ENCODE measurements around the gene MAP3K5. TPM values are rescaled to one million over a fixed set of nuclear protein-coding genes. Genes with fewer than 3 reads are reported as not detected.
"Not testable (repeated sequence)": the region's sequence is repeated elsewhere in the genome, so short reads cannot be mapped to it uniquely, and the experiment has no call there.

Gene MAP3K5
- total RNA-seq, 2 experiments from 2014 or later: 18.3 to 19.8 TPM

- no peak for DNase-seq
- H3K27ac Mint-ChIP-seq: no peak overlapping the region
- peaks cover 7% of the 10 kb centered on the region for H3K9me3 Mint-ChIP-seq
- no peak overlapping the region for H3K4me3 Mint-ChIP-seq
- H3K36me3 Mint-ChIP-seq: peaks cover 38% of the 10 kb centered on the region
- H3K4me1 Mint-ChIP-seq: peaks cover 34% of the 10 kb centered on the region
- POLR2A ChIA-PET: no interaction called here
- ATAC-seq (ENCODE audit: low read depth): no peak
- no peaks in the 10 kb centered on the region for H3K27me3 Mint-ChIP-seq
Measured at GRCh38 chr6:136717716-136717990, 74.6 kb downstream of the MAP3K5 start.

GRCh38 chr6:136716917-136717715, 75.2 kb downstream of the MAP3K5 start:
- ATAC-seq (ENCODE audit: low read depth) (no peak), DNase-seq (no peak)
- no peaks in the 10 kb centered on the region for H3K27me3 Mint-ChIP-seq
- H3K27ac Mint-ChIP-seq: no peak overlapping the region
- peaks cover 40% of the 10 kb centered on the region for H3K36me3 Mint-ChIP-seq
- H3K9me3 Mint-ChIP-seq: peaks cover 7% of the 10 kb centered on the region
- H3K4me1 Mint-ChIP-seq: peaks cover 34% of the 10 kb centered on the region
- H3K4me3 Mint-ChIP-seq: no peak overlapping the region
- POLR2A ChIA-PET: no interaction called here

- H3K27ac Mint-ChIP-seq; H3K4me1 Mint-ChIP-seq; H3K4me3 Mint-ChIP-seq; H3K27me3 Mint-ChIP-seq; POLR2A ChIA-PET; ATAC-seq (ENCODE audit: low read depth); DNase-seq; H3K9me3 Mint-ChIP-seq: not testable (repeated sequence)
- H3K36me3 Mint-ChIP-seq: peaks cover 29% of the 10 kb centered on the region
Measured at GRCh38 chr6:136712642-136713041, 79.6 kb downstream of the MAP3K5 start.

- H3K36me3 Mint-ChIP-seq: peaks cover 29% of the 10 kb centered on the region
- no peak for ATAC-seq (ENCODE audit: low read depth)
Measured at GRCh38 chr6:136711644-136712043, 80.6 kb downstream of the MAP3K5 start.

GRCh38 chr6:136710877-136711552, 81.3 kb downstream of the MAP3K5 start:
- ATAC-seq (ENCODE audit: low read depth): no peak
- Mint-ChIP-seq H3K4me3 (no peak overlapping the region), H3K36me3 (peaks cover 26% of the 10 kb centered on the region), H3K27me3 (no peaks in the 10 kb centered on the region), H3K9me3 (peaks cover 4% of the 10 kb centered on the region), H3K4me1 (no peaks in the 10 kb centered on the region), H3K27ac (no peak overlapping the region)
- POLR2A ChIA-PET: interaction anchor here (0.6 to 1.8 kb wide), 2 partner anchors 13 to 81 kb away, joined by 4 to 5 read pairs; partner anchors contain the start of gene MAP3K5
- DNase-seq: no peak

More at GRCh38 chr6:136711644-136712043, 80.6 kb downstream of the MAP3K5 start:
- no peaks in the 10 kb centered on the region for H3K27me3 Mint-ChIP-seq
- peaks cover 4% of the 10 kb centered on the region for H3K4me1 Mint-ChIP-seq
- no peak overlapping the region for H3K4me3 Mint-ChIP-seq
- POLR2A ChIA-PET: interaction anchor here (0.6 to 1.8 kb wide), 2 partner anchors 12 to 81 kb away, joined by 4 to 5 read pairs; partner anchors contain the start of gene MAP3K5
- peaks cover 4% of the 10 kb centered on the region for H3K9me3 Mint-ChIP-seq
- no peak overlapping the region for H3K27ac Mint-ChIP-seq
- no peak for DNase-seq

- DNase-seq (no peak), ATAC-seq (ENCODE audit: low read depth) (no peak)
- H3K4me3 Mint-ChIP-seq: no peak overlapping the region
- H3K27ac Mint-ChIP-seq: no peak overlapping the region
- H3K9me3 Mint-ChIP-seq: peaks cover 4% of the 10 kb centered on the region
- no peaks in the 10 kb centered on the region for H3K4me1 Mint-ChIP-seq
- no peaks in the 10 kb centered on the region for H3K27me3 Mint-ChIP-seq
- peaks cover 18% of the 10 kb centered on the region for H3K36me3 Mint-ChIP-seq
- POLR2A ChIA-PET: no interaction called here
Measured at GRCh38 chr6:136709429-136709828, 82.8 kb downstream of the MAP3K5 start.

GRCh38 chr6:136706430-136706829, 85.8 kb downstream of the MAP3K5 start:
- no peak for DNase-seq
- no peaks in the 10 kb centered on the region for H3K27me3 Mint-ChIP-seq
- POLR2A ChIA-PET: no interaction called here
- no peak for ATAC-seq (ENCODE audit: low read depth)
- no peak overlapping the region for H3K4me3 Mint-ChIP-seq
- H3K9me3 Mint-ChIP-seq: no peaks in the 10 kb centered on the region
- no peaks in the 10 kb centered on the region for H3K4me1 Mint-ChIP-seq
- H3K27ac Mint-ChIP-seq: no peak overlapping the region
- peaks cover 9% of the 10 kb centered on the region for H3K36me3 Mint-ChIP-seq

GRCh38 chr6:136703331-136703865, 88.9 kb downstream of the MAP3K5 start:
- ATAC-seq (ENCODE audit: low read depth) (no peak), DNase-seq (no peak)
- peaks cover 6% of the 10 kb centered on the region for H3K36me3 Mint-ChIP-seq
- no peak overlapping the region for H3K27ac Mint-ChIP-seq
- H3K4me3 Mint-ChIP-seq: no peak overlapping the region
- no peaks in the 10 kb centered on the region for H3K27me3 Mint-ChIP-seq
- no peaks in the 10 kb centered on the region for H3K9me3 Mint-ChIP-seq
- POLR2A ChIA-PET: no interaction called here
- H3K4me1 Mint-ChIP-seq: peaks cover 13% of the 10 kb centered on the region

- peaks cover 7% of the 10 kb centered on the region for H3K36me3 Mint-ChIP-seq
- H3K4me3 Mint-ChIP-seq: no peak overlapping the region
- no peak overlapping the region for H3K27ac Mint-ChIP-seq
- POLR2A ChIA-PET: no interaction called here
- no peaks in the 10 kb centered on the region for H3K27me3 Mint-ChIP-seq
- ATAC-seq (ENCODE audit: low read depth) (no peak), DNase-seq (no peak)
- no peaks in the 10 kb centered on the region for H3K9me3 Mint-ChIP-seq
- peaks cover 13% of the 10 kb centered on the region for H3K4me1 Mint-ChIP-seq
Measured at GRCh38 chr6:136701045-136701444, 91.2 kb downstream of the MAP3K5 start.

- H3K4me1 Mint-ChIP-seq: peaks cover 13% of the 10 kb centered on the region
- H3K36me3 Mint-ChIP-seq: peaks cover 10% of the 10 kb centered on the region
- no peaks in the 10 kb centered on the region for H3K9me3 Mint-ChIP-seq
- ATAC-seq (ENCODE audit: low read depth): no peak
- H3K27me3 Mint-ChIP-seq: no peaks in the 10 kb centered on the region
- H3K27ac Mint-ChIP-seq: no peak overlapping the region
- H3K4me3 Mint-ChIP-seq: no peak overlapping the region
- DNase-seq: no peak
- POLR2A ChIA-PET: no interaction called here
Measured at GRCh38 chr6:136699358-136699757, 92.9 kb downstream of the MAP3K5 start.

- no peak overlapping the region for H3K27ac Mint-ChIP-seq
Measured at GRCh38 chr6:136696783-136697364, 95.4 kb downstream of the MAP3K5 start.

GRCh38 chr6:136696238-136696637, 96.0 kb downstream of the MAP3K5 start:
- Mint-ChIP-seq H3K4me3 (no peak overlapping the region), H3K27ac (no peak overlapping the region), H3K9me3 (no peaks in the 10 kb centered on the region), H3K4me1 (peaks cover 13% of the 10 kb centered on the region), H3K36me3 (peaks cover 12% of the 10 kb centered on the region), H3K27me3 (no peaks in the 10 kb centered on the region)
- no peak for DNase-seq
- POLR2A ChIA-PET: no interaction called here
- no peak for ATAC-seq (ENCODE audit: low read depth)

More at GRCh38 chr6:136696783-136697364, 95.4 kb downstream of the MAP3K5 start:
- H3K9me3 Mint-ChIP-seq: no peaks in the 10 kb centered on the region
- ATAC-seq (ENCODE audit: low read depth) (no peak), DNase-seq (no peak)
- H3K27me3 Mint-ChIP-seq: no peaks in the 10 kb centered on the region
- peaks cover 10% of the 10 kb centered on the region for H3K36me3 Mint-ChIP-seq
- H3K4me3 Mint-ChIP-seq: no peak overlapping the region
- POLR2A ChIA-PET: no interaction called here
- peaks cover 13% of the 10 kb centered on the region for H3K4me1 Mint-ChIP-seq

GRCh38 chr6:136695412-136695811, 96.9 kb downstream of the MAP3K5 start:
- ATAC-seq (ENCODE audit: low read depth) (no peak), DNase-seq (no peak)
- POLR2A ChIA-PET: no interaction called here
- Mint-ChIP-seq H3K4me1 (peaks cover 7% of the 10 kb centered on the region), H3K27ac (no peak overlapping the region), H3K27me3 (no peaks in the 10 kb centered on the region), H3K36me3 (peaks cover 17% of the 10 kb centered on the region), H3K4me3 (no peak overlapping the region), H3K9me3 (no peaks in the 10 kb centered on the region)
